ENCODE results near the gene VWA2.

Gene VWA2

GRCh38 chr10:114281006-114281405 lies 42.0 kb downstream of the VWA2 start:
- ATAC-seq: no peak
- TF ChIP-seq BACH2 (CRISPR knock-in tag; IDR thresholded peaks at IDR 0.05; ENCODE audit: borderline replicate concordance): no peak
- TF ChIP-seq RARB (CRISPR knock-in tag; IDR thresholded peaks at IDR 0.05): no peak
- no peak for TF ChIP-seq ZFP30 (CRISPR knock-in tag; IDR thresholded peaks at IDR 0.05)
- TF ChIP-seq ARNTL (CRISPR knock-in tag; IDR thresholded peaks at IDR 0.05; ENCODE audit: borderline replicate concordance, low read depth): no peak
- TF ChIP-seq CREB5 (CRISPR knock-in tag; IDR thresholded peaks at IDR 0.05; ENCODE audit: low read depth): no peak
- TF ChIP-seq SNAI2 (CRISPR knock-in tag; IDR thresholded peaks at IDR 0.05): no peak
- TF ChIP-seq ESRRG (CRISPR knock-in tag; IDR thresholded peaks at IDR 0.05): no peak
- no peak for TF ChIP-seq ZNF565 (CRISPR knock-in tag; conservative IDR thresholded peaks at IDR 0.05; ENCODE audit: low read depth)
- no peak for TF ChIP-seq POU6F1 (CRISPR knock-in tag; IDR thresholded peaks at IDR 0.05; ENCODE audit: borderline replicate concordance, low read depth)
- no peak for TF ChIP-seq PPARA (CRISPR knock-in tag; IDR thresholded peaks at IDR 0.05; ENCODE audit: borderline replicate concordance)
- no peak for TF ChIP-seq CSRNP3 (CRISPR knock-in tag; IDR thresholded peaks at IDR 0.05)
- no peak for TF ChIP-seq CSDC2 (CRISPR knock-in tag; IDR thresholded peaks at IDR 0.05)
- no peak for TF ChIP-seq TOX (CRISPR knock-in tag; IDR thresholded peaks at IDR 0.05; ENCODE audit: borderline replicate concordance)
- no peak for TF ChIP-seq ZFP3 (CRISPR knock-in tag; IDR thresholded peaks at IDR 0.05)
- no peak for TF ChIP-seq ZNF8 (CRISPR knock-in tag; IDR thresholded peaks at IDR 0.05)
- TF ChIP-seq TSHZ2 (CRISPR knock-in tag; IDR thresholded peaks at IDR 0.05): no peak
- no peak for TF ChIP-seq OSR1 (CRISPR knock-in tag; IDR thresholded peaks at IDR 0.05)
- no peak for TF ChIP-seq GLIS3 (CRISPR knock-in tag; IDR thresholded peaks at IDR 0.05)

- no peak for ATAC-seq
- TF ChIP-seq TCF4 (CRISPR knock-in tag; IDR thresholded peaks at IDR 0.05; ENCODE audit: borderline replicate concordance) (no peak), BACH2 (CRISPR knock-in tag; IDR thresholded peaks at IDR 0.05; ENCODE audit: borderline replicate concordance) (no peak)
Observed at GRCh38 chr10:114281461-114281860, 42.4 kb downstream of the VWA2 start.

GRCh38 chr10:114282526-114282925 lies 43.5 kb downstream of the VWA2 start:
- TF ChIP-seq OSR1 (CRISPR knock-in tag; IDR thresholded peaks at IDR 0.05): no peak
- no peak for TF ChIP-seq ZC3H10 (CRISPR knock-in tag; IDR thresholded peaks at IDR 0.05)
- TF ChIP-seq ARNTL (CRISPR knock-in tag; IDR thresholded peaks at IDR 0.05; ENCODE audit: borderline replicate concordance, low read depth): no peak
- TF ChIP-seq GLIS3 (CRISPR knock-in tag; IDR thresholded peaks at IDR 0.05): no peak
- TF ChIP-seq CREB5 (CRISPR knock-in tag; IDR thresholded peaks at IDR 0.05; ENCODE audit: low read depth): no peak
- TF ChIP-seq TCF4 (CRISPR knock-in tag; IDR thresholded peaks at IDR 0.05; ENCODE audit: borderline replicate concordance): no peak
- TF ChIP-seq PATZ1 (CRISPR knock-in tag; IDR thresholded peaks at IDR 0.05; ENCODE audit: borderline replicate concordance): no peak
- TF ChIP-seq ISL1 (CRISPR knock-in tag; IDR thresholded peaks at IDR 0.05): no peak
- TF ChIP-seq RARB (CRISPR knock-in tag; IDR thresholded peaks at IDR 0.05): no peak
- no peak for TF ChIP-seq TSHZ2 (CRISPR knock-in tag; IDR thresholded peaks at IDR 0.05)
- no peak for TF ChIP-seq ZFP3 (CRISPR knock-in tag; IDR thresholded peaks at IDR 0.05)
- no peak for TF ChIP-seq TOX (CRISPR knock-in tag; IDR thresholded peaks at IDR 0.05; ENCODE audit: borderline replicate concordance)
- TF ChIP-seq BACH2 (CRISPR knock-in tag; IDR thresholded peaks at IDR 0.05; ENCODE audit: borderline replicate concordance): no peak
- TF ChIP-seq PPARA (CRISPR knock-in tag; IDR thresholded peaks at IDR 0.05; ENCODE audit: borderline replicate concordance): no peak
- no peak for ATAC-seq

Measured in SK-N-SH treated with all-trans-retinoic acid at 6 μM for 48 hours (cell line).